SK-N-SH (cell line): ENCODE results near the gene ZFYVE19. TPM values are rescaled to one million over a fixed set of nuclear protein-coding genes. Genes with fewer than 3 reads are reported as not detected.

Experiments used
- CTCF ChIA-PET: fragments of 300-600, 350-600 bp; formaldehyde crosslinking; extraction: SDS; loops from one replicate; lab custom pipeline; 2021; lab: Yijun Ruan, JAX
- POLR2A ChIA-PET: fragments of 350-600 bp; sonication (Branson Sonifier 250); formaldehyde crosslinking; extraction: SDS; loops from one replicate; lab custom pipeline; 2020; ENCODE audit warnings: antibody characterized with exemption, inconsistent platforms; lab: Yijun Ruan, JAX
- DNase-seq: peaks from one replicate; pipeline ENCODE4 v3.0.0; 2012
- H2AFZ ChIP-seq: fragments of 200-600 bp; sonication (generic); 2 replicates; pipeline ENCODE4 v1.8.1; 2016; ENCODE audit warnings: antibody characterized with exemption, mild to moderate bottlenecking, low read depth
- H3F3A ChIP-seq: fragments of 200-600 bp; sonication (generic); replicated peaks from 2 replicates; pipeline ENCODE3; 2016; ENCODE audit warnings: antibody characterized with exemption, mild to moderate bottlenecking; ENCODE audit not compliant: insufficient read depth
- H3K27ac ChIP-seq, 2 experiments: fragments of 200-500 bp in 1 of 2; fragments of 200-600 bp in 1 of 2; sonication (Bioruptor generic) in 1 of 2; sonication (generic), shearing (Covaris generic) in 1 of 2; 2 replicates each; pipeline versions ENCODE4 v1.5.1 to v1.6.1; 2014 to 2016; ENCODE audit warnings: low read depth in 2 of 2, inconsistent platforms in 1 of 2, low read length in 1 of 2, mild to moderate bottlenecking in 1 of 2, mixed read lengths in 1 of 2
- H3K27me3 ChIP-seq: fragments of 200-600 bp; sonication (generic), shearing (Covaris generic); 2 replicates; pipeline ENCODE4 v1.6.1; 2016; ENCODE audit warnings: mixed run types; ENCODE audit not compliant: insufficient read depth
- H3K36me3 ChIP-seq, 2 experiments: fragments of 200-500 bp in 1 of 2; fragments of 200-600 bp in 1 of 2; sonication (Bioruptor generic) in 1 of 2; sonication (generic) in 1 of 2; replicated peaks in 1 of 2; 2 replicates each; pipeline versions ENCODE3 to v1.5.1; 2014 to 2016; ENCODE audit warnings: low read length in 1 of 2, mild to moderate bottlenecking in 1 of 2; ENCODE audit not compliant: insufficient read depth in 2 of 2, control insufficient read depth in 1 of 2
- H3K4me1 ChIP-seq, 2 experiments: fragments of 200-500 bp in 1 of 2; fragments of 200-600 bp in 1 of 2; sonication (Bioruptor generic) in 1 of 2; sonication (generic), shearing (Covaris generic) in 1 of 2; 2 replicates each; pipeline versions ENCODE4 v1.5.1 to v1.6.1; 2014 to 2016; ENCODE audit warnings: low read depth in 1 of 2, low read length in 1 of 2, mixed run types in 1 of 2; ENCODE audit not compliant: insufficient read depth in 2 of 2, control insufficient read depth in 1 of 2
- H3K4me2 ChIP-seq: fragments of 200-600 bp; sonication (generic), shearing (Covaris generic); 2 replicates; pipeline ENCODE4 v1.6.1; 2017; ENCODE audit warnings: mixed run types
- H3K4me3 ChIP-seq, 2 experiments: fragments of 200-500 bp in 1 of 2; fragments of 200-600 bp in 1 of 2; sonication (Bioruptor generic) in 1 of 2; sonication (generic), shearing (Covaris generic) in 1 of 2; 2 replicates each; pipeline versions ENCODE4 v1.5.1 to v1.8.1; 2014 to 2016; ENCODE audit warnings: low read depth in 2 of 2, inconsistent platforms in 1 of 2, low read length in 1 of 2, mild to moderate bottlenecking in 1 of 2, mixed read lengths in 1 of 2, moderate library complexity in 1 of 2
- H3K79me2 ChIP-seq: fragments of 200-600 bp; sonication (generic); 2 replicates; pipeline ENCODE4 v1.8.1; 2017; ENCODE audit warnings: mild to moderate bottlenecking; ENCODE audit not compliant: insufficient read depth
- H3K9ac ChIP-seq: fragments of 200-600 bp; sonication (generic); 2 replicates; pipeline ENCODE4 v1.6.1; 2017; ENCODE audit warnings: mixed run types
- H3K9me2 ChIP-seq: fragments of 200-600 bp; sonication (generic); 2 replicates; pipeline ENCODE4 v1.6.1; 2017; ENCODE audit warnings: mixed run types
- H3K9me3 ChIP-seq: fragments of 200-600 bp; sonication (generic); 2 replicates; pipeline ENCODE4 v1.6.1; 2017; ENCODE audit warnings: mixed run types, mild to moderate bottlenecking, moderate library complexity
- H4K20me1 ChIP-seq: fragments of 200-600 bp; sonication (generic); 2 replicates; pipeline ENCODE4 v1.6.1; 2017; ENCODE audit warnings: mild to moderate bottlenecking, mixed run types; ENCODE audit not compliant: insufficient read depth
- CTCF ChIP-seq: fragments of 200-600 bp; sonication (generic); IDR thresholded peaks from 2 replicates; pipeline ENCODE4 v1.6.1; 2017; ENCODE audit warnings: antibody characterized with exemption, mild to moderate bottlenecking, moderate library complexity
- ELF1 ChIP-seq: IDR thresholded peaks from 2 replicates; pipeline ENCODE4 v1.4.0; 2012
- EP300 ChIP-seq, 2 experiments: IDR thresholded peaks; 2 replicates each; pipeline versions ENCODE4 v1.4.0 to v1.6.1; 2012; ENCODE audit warnings: borderline replicate concordance in 1 of 2, low read depth in 1 of 2, low read length in 1 of 2
- FOSL2 ChIP-seq: IDR thresholded peaks from 2 replicates; pipeline ENCODE4 v1.4.0; 2012; ENCODE audit warnings: low read depth, mild to moderate bottlenecking, moderate library complexity, borderline replicate concordance
- FOXJ3 ChIP-seq: sonication (generic); formaldehyde crosslinking; IDR thresholded peaks from 2 replicates; pipeline ENCODE4 v1.5.1; 2020; ENCODE audit warnings: mild to moderate bottlenecking, missing genetic modification reagents
- GABPA ChIP-seq: IDR thresholded peaks from 2 replicates; pipeline ENCODE4 v1.4.0; 2012; ENCODE audit warnings: low read depth, mild to moderate bottlenecking
- JUND ChIP-seq: IDR thresholded peaks from 2 replicates; pipeline ENCODE4 v1.4.0; 2012
- MAX ChIP-seq: IDR thresholded peaks from 2 replicates; pipeline ENCODE4 v1.4.0; 2012; ENCODE audit warnings: low read depth
- MEF2A ChIP-seq: IDR thresholded peaks from 2 replicates; pipeline ENCODE4 v1.4.0; 2012; ENCODE audit warnings: low read depth, borderline replicate concordance
- MXI1 ChIP-seq: IDR thresholded peaks from 2 replicates; pipeline ENCODE4 v1.6.1; 2012; ENCODE audit warnings: mild to moderate bottlenecking, low read depth, low read length, improper control_type of control experiment
- NRF1 ChIP-seq: IDR thresholded peaks from 2 replicates; pipeline ENCODE4 v1.6.1; 2012; ENCODE audit warnings: low read depth, mild to moderate bottlenecking, low read length
- PBX3 ChIP-seq: IDR thresholded peaks from 2 replicates; pipeline ENCODE4; 2012
- POLR2AphosphoS5 ChIP-seq: IDR thresholded peaks from 2 replicates; pipeline ENCODE4 v1.6.1; 2012; ENCODE audit warnings: low read depth, low read length
- RCOR1 ChIP-seq: fragments of 150-350 bp; IDR thresholded peaks from 2 replicates; pipeline ENCODE4 v1.6.1; 2017; ENCODE audit warnings: antibody characterized with exemption, low read length
- RXRA ChIP-seq: IDR thresholded peaks from 2 replicates; pipeline ENCODE4 v1.4.0; 2012; ENCODE audit warnings: low read depth, mild to moderate bottlenecking, borderline replicate concordance
- SIN3A ChIP-seq: IDR thresholded peaks from 2 replicates; pipeline ENCODE4 v1.6.1; 2012; ENCODE audit warnings: low read depth, mild to moderate bottlenecking, low read length, moderate library complexity, borderline replicate concordance
- TAF1 ChIP-seq: IDR thresholded peaks from 2 replicates; pipeline ENCODE4 v1.6.1; 2012; ENCODE audit warnings: low read depth, mild to moderate bottlenecking, low read length, moderate library complexity, borderline replicate concordance
- YY1 ChIP-seq: IDR thresholded peaks from 2 replicates; pipeline ENCODE4 v1.4.0; 2012; ENCODE audit warnings: low read depth, mild to moderate bottlenecking
- WGBS: methylation state at CpG from one replicate; pipeline ENCODE4 v1.1.6; 2017; ENCODE audit warnings: low lambda C conversion rate; 5-methylcytosine and 5-hydroxymethylcytosine counted together
- polyA plus RNA-seq, 3 experiments: library from polyadenylated mRNA; depleted of rRNA; stranded (reverse); fragments of >200 nt; gene quantifications; 2 replicates each; pipeline ENCODE4 v1.2.3, GENCODE V29; 2012
- TF ChIP-seq, protein P1 (sequence below): IDR thresholded peaks from 2 replicates; pipeline ENCODE4 v1.4.0; 2012; ENCODE audit warnings: low read depth, borderline replicate concordance
- TF ChIP-seq, protein P2 (sequence below): fragments of 150-350 bp; IDR thresholded peaks from 2 replicates; pipeline ENCODE4 v1.6.1; 2017; ENCODE audit warnings: antibody characterized with exemption, low read length, low read depth, borderline replicate concordance

Gene ZFYVE19
- polyA plus RNA-seq, 1 of the 3 experiments (the other 2 are of a cell fraction) = 35.5 TPM

GRCh38 chr15:40819048-40819447, 12.2 kb downstream of the ZFYVE19 start:
- peaks cover 0 to 3% of the 10 kb centered on the region in 2 experiments for H3K36me3 ChIP-seq
- H3K9ac ChIP-seq = no peak overlapping the region
- no peak overlapping the region for H3K4me2 ChIP-seq
- no peaks in the 10 kb centered on the region for H3F3A ChIP-seq
- H3K4me1 ChIP-seq = peaks cover 0 to 5% of the 10 kb centered on the region in 2 experiments; a peak in 1 of 4 replicates
- H3K79me2 ChIP-seq = no peaks in the 10 kb centered on the region
- TF ChIP-seq, protein P1, sequence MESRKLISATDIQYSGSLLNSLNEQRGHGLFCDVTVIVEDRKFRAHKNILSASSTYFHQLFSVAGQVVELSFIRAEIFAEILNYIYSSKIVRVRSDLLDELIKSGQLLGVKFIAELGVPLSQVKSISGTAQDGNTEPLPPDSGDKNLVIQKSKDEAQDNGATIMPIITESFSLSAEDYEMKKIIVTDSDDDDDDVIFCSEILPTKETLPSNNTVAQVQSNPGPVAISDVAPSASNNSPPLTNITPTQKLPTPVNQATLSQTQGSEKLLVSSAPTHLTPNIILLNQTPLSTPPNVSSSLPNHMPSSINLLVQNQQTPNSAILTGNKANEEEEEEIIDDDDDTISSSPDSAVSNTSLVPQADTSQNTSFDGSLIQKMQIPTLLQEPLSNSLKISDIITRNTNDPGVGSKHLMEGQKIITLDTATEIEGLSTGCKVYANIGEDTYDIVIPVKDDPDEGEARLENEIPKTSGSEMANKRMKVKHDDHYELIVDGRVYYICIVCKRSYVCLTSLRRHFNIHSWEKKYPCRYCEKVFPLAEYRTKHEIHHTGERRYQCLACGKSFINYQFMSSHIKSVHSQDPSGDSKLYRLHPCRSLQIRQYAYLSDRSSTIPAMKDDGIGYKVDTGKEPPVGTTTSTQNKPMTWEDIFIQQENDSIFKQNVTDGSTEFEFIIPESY = no peak
- TF ChIP-seq SIN3A (no peak), RCOR1 (no peak), JUND (no peak), EP300 (IDR thresholded peaks at IDR 0.05; ENCODE audit: borderline replicate concordance in 1 of 2, low read depth in 1 of 2, low read length in 1 of 2) (no peak), MAX (no peak), RXRA (no peak), TAF1 (no peak), NRF1 (no peak)
- ChIA-PET CTCF (interaction anchor here (0.9 to 1.9 kb wide), 2 partner anchors 36 to 40 kb away, joined by 3 to 6 read pairs; no protein-coding TSS in a partner anchor), POLR2A (no interaction called here)
- H4K20me1 ChIP-seq = no peaks in the 10 kb centered on the region
- H3K9me3 ChIP-seq = no peaks in the 10 kb centered on the region
- H3K9me2 ChIP-seq = no peaks in the 10 kb centered on the region
- no peaks in the 10 kb centered on the region for H3K27me3 ChIP-seq
- H3K27ac ChIP-seq = no peak overlapping the region
- DNase-seq = no peak
- WGBS = 48% methylated on average over 7 of the region's 7 CpGs
- no peak overlapping the region for H3K4me3 ChIP-seq
- H2AFZ ChIP-seq = no peak overlapping the region

DNA sequence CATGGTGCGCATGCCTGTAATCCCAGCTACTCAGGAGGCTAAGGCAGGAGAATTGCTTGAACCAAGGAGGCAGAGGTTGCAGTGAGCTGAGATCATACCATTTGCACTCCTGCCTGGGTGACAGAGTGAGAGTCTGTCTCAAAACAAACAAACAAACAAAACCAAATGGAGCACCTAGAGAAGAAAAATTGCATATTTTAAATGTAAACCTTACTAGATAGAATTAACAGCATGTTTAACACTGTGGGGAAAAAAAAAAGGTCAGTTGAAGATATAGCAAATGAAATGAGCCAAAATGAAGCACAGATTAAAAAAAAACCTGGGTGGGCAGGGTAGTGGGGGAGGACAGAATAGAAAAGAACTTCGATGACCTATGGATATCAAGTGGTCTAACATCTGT, 14.3 kb downstream of the ZFYVE19 start:
- no peak for DNase-seq
- Histone ChIP-seq H2AFZ (no peak overlapping the region), H3K4me2 (no peak overlapping the region), H3F3A (no peaks in the 10 kb centered on the region), H3K27ac (no peak overlapping the region), H3K4me3 (no peak overlapping the region), H3K79me2 (no peaks in the 10 kb centered on the region), H3K9me2 (no peaks in the 10 kb centered on the region), H3K9ac (no peak overlapping the region), H3K27me3 (no peaks in the 10 kb centered on the region), H3K4me1 (no peaks in the 10 kb centered on the region; a peak in 1 of 4 replicates)
- ChIA-PET POLR2A (no interaction called here), CTCF (no interaction called here)
- TF ChIP-seq MAX (no peak), YY1 (no peak), GABPA (no peak), PBX3 (no peak), FOXJ3 (no peak), CTCF (no peak), MXI1 (no peak), FOSL2 (no peak), POLR2AphosphoS5 (no peak), MEF2A (no peak), ELF1 (no peak)
- TF ChIP-seq, protein P2, sequence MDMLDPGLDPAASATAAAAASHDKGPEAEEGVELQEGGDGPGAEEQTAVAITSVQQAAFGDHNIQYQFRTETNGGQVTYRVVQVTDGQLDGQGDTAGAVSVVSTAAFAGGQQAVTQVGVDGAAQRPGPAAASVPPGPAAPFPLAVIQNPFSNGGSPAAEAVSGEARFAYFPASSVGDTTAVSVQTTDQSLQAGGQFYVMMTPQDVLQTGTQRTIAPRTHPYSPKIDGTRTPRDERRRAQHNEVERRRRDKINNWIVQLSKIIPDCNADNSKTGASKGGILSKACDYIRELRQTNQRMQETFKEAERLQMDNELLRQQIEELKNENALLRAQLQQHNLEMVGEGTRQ = no peak
- TF ChIP-seq, protein P1 = no peak
- TF ChIP-seq, all 33 proteins: peak for 0
- no peaks in the 10 kb centered on the region for H3K9me3 ChIP-seq
- H3K36me3 ChIP-seq = no peaks in the 10 kb centered on the region
- WGBS = 72% methylated on average over 2 of the region's 2 CpGs
- no peaks in the 10 kb centered on the region for H4K20me1 ChIP-seq
